ENCODE data around the gene MAD1L1.
"Not testable (repeated sequence)": the region's sequence is repeated elsewhere in the genome, so short reads cannot be mapped to it uniquely, and the experiment has no call there.

Gene MAD1L1

GRCh38 chr7:2059964-2060700 lies 172.6 kb downstream of the MAD1L1 start:
- no peak for DNase-seq

DNA sequence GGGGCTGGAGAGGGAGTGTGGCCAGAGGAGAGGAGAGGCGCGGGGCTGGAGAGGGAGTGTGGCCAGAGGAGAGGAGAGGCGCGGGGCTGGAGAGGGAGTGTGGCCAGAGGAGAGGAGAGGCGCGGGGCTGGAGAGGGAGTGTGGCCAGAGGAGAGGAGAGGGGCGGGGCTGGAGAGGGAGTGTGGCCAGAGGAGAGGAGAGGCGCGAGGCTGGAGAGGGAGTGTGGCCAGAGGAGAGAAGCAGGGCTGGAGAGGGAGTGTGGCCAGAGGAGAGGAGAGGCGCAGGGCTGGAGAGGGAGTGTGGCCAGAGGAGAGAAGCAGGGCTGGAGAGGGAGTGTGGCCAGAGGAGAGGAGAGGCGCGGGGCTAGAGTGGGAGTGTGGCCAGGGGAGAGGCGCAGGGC lies 174.5 kb downstream of the MAD1L1 start:
- not testable (repeated sequence) for DNase-seq

- no peak for DNase-seq
These were observed 176.8 kb downstream of the MAD1L1 start for GRCh38 chr7:2055956-2056355.

DNA sequence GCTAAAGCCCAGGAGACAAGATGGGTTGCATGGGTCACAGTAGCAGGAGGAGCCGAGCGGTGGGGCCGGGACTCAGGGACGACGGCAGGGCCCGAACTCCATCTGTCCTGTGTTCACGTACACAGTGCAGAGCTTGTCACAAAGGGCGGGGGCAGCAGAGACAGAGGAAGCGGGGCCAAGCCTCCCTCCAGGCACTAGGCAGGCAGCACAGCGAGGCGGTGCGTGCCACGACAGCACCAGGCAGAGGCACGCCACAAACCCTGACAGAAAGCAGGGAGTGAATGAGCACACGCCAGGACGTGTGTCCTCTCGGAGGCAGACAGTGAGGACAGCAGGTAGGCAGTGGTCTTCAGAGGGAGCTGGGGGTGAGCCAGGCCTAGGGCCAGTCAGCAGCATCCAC lies 177.8 kb downstream of the MAD1L1 start:
- no peak for DNase-seq

- no peak for DNase-seq
These were observed 179.3 kb downstream of the MAD1L1 start for GRCh38 chr7:2053395-2053794.

- DNase-seq = no peak
These were observed 180.1 kb downstream of the MAD1L1 start for GRCh38 chr7:2052657-2053048.

DNA sequence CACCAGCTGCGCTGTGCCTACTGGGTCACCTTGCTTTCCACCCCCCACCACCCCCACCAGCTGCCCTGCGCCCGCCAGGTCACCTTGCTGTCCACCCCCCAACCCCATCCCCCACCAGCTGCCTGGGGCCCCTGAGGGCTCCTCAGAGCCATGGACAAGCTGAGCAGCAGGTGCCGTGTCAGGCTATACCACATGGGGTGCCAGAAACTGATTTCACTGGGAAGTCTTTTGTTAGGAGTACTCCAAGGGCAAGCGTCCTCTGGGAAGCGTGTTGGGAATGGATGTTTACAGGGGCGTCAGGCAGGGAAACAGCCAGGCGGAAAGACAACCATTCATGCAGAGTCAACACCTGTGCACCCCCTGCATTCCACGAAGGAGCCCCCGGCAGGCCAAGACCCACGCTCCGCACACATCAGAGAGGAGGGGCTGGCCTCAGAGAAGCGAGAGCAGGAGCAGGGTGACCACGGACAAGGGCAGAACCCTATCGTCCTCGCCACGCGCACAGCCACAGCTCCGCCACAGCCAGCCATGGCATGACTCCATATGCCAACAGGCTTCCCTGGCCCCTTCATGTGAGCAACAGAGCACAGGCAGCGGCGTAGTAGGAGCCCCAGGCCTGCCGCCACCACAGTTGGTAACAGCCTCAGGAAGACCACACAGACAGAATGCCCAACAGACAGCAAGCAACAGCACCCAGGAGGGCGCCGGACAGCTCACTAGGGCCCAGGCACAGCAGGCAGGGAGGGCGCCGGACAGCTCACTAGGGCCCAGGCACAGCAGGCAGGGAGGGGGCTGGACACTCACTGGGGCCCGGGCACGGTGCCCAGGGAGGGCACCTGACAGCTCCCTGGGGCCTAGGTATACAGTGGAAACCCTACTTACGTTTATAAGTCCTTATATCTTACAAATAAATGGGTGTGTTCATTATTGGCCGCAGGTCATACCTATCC lies 180.8 kb downstream of the MAD1L1 start:
- DNase-seq = no peak

DNA sequence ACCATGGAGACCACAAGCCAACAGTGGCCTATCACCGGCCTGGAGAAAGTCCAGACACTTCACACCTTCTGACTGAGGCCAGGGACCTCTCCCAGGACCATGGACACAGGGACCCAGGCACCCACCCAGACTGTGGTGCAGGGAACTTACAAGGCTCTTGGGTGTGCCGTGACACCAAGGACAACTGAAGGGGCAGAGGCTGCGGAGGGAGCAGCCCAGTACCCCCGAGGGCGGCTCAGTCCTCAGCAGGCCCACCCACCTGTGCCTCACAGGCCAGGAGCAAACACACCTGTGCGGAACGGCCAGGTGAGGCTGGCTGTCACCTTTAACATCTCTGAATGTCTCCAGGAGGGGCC lies 182.3 kb downstream of the MAD1L1 start:
- DNase-seq = no peak

DNA sequence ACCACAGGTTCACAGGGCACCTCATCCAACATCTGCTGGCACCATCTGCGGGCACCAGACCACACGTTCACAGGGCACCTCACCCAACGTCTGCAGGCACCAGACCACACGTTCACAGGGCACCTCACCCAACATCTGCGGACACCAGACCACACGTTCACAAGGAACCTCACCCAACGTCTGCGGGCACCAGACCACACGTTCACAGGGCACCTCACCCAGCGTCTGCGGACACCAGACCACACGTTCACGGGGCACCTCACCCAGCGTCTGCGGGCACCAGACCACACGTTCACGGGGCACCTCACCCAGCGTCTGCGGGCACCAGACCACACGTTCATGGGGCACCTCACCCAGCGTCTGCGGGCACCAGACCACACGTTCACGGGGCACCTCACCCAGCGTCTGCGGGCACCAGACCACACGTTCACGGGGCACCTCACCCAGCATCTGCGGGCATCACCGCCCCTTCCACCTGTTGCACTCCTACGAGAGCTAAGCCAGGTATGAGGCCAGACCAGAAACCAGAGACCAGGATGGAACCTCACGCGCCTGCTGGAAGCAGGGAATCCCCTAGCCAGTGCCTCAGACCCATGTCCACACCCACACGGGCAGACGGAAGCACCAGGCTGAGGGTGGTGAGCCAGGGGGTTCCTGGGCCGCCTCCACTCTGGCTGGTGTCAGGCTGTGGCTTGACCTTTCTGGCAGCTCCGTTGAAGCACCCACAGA lies 182.8 kb downstream of the MAD1L1 start:
- DNase-seq = no peak

DNA sequence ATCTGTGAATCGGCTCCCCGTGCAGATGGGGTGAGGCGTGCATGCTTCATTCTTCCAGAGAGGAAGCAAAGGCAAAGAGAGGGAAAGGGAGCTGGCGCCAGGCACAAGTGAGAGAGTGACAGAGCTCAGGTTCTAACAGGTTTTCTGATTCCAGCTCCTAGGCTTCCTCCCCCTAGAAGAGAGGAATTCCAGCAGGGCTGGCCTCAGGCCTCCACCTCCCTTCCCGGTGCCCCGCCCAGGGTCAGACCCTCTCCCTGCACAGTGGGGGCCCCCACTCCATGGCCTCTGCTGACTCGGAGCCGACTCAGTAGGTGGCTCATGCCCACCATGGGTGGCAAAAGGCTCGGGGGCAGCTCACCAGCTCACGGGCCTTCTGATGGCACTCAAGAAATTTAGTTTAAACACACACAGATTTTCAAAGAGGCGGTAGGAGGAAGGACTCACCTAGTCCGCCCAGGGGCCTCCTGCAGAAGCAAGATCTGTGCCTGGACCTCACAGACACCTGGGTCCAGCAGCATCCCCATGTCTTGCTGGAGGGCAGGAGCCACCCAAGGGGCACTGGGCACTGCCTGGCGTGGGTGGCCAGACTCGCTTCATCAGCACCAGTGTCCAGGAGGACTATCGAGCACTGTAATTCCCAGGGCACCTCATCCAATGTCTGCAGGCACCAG lies 183.5 kb downstream of the MAD1L1 start:
- no peak for DNase-seq

GRCh38 chr7:2048531-2048930 lies 184.2 kb downstream of the MAD1L1 start:
- DNase-seq = no peak

DNA sequence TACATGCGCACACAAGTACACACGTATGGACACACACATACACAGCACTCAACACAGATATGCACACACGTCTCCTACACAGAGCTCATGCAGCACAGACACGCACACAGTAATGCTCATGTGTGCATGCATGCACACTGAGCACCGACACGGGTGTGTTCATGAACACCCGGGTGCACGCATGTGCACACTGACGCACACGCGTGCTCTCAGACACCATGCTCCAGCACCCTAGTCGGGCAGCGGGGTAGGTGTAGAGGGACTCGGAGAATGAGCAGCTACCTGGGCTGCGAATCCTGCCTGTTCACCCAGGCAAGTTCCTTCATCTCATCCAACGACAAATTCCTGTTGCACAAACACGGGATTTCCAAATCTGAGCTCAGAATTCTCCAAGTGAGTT lies 184.7 kb downstream of the MAD1L1 start:
- DNase-seq = no peak

DNA sequence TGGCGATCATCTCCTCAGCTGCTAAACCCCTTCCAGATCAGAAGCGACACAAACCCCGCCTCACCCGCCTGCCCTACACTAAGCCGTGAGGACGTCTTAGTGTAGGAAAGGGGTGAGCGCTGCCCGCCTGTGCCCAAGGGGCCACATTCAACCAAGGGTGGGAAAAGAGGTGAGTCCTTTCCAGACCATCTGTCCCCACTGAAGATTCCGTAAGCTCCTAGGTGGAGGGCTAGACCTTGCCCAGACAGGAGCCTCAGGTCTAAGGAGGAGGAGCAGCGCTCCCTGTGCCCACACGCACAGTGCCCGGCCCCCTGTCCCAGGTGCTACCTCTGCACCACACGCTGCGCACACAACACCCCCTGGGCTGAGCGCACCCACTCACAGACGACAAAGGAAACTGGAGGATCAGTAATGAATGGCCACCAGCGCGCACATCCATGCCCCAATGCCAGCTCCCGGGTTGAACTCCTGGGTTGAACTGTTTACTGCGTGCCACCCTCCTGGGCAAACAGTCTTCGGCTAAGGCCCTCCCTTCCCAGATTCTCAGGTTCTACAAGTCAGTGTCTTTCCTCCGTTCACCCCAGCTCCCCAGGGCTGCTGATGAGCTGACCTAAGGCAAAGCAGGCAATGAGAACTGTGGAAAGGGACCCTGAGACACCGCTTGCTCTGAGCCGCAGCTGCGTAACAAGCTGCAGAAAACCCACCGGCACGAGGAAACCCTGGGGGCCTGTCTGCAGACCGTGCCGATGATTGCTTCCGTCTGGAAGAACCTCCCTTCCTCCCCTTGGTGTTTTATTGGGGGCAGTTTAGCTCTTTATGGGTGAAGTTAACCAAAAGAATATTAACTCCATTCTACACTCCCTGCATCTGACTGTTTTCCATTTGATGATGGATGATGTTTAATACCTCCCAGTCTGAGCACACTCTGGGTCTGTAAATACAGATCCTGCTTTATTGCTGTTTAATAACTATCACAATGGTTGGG lies 185.9 kb downstream of the MAD1L1 start:
- DNase-seq = no peak

DNA sequence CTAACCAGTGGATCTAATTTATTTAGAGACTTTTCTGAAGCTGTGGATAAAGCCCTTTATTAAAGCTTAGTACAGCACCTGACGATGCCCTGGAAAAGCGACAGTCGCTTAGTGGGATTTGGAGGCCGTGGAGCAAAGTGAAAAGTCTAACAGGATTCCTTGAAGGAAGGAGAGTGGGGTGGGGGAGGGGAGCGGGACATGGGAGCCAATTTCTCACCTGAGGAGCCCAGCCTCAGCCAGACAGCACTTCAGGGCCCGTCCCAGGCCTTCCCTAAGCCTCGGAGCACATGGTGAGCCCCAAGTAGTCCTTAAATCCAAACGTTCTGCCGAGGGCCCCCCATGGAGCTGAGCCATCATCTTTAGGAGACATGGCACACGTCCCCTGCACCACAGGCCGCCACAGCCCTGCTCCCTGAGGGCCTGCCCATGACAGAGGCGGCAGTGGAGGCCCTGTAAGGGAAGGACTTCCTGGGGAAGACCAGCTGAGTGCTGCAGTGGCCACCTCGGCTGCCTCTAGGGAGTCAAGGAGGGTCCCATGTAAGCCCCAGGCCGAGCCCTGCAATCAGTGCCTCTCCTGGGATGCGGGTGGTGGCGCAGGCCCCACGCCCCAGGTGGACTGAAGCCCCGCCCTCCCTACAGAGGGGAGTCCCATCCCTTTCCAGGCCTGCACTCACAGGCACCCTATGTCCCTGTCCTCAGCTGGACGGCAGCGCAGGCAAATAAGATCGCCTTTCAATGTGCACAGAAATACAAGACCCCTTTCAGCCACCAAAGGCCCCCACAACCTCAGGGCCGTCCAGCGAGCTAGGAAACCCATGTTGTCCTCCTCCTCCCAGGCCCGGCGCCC lies 187.0 kb downstream of the MAD1L1 start:
- no peak for DNase-seq

DNA sequence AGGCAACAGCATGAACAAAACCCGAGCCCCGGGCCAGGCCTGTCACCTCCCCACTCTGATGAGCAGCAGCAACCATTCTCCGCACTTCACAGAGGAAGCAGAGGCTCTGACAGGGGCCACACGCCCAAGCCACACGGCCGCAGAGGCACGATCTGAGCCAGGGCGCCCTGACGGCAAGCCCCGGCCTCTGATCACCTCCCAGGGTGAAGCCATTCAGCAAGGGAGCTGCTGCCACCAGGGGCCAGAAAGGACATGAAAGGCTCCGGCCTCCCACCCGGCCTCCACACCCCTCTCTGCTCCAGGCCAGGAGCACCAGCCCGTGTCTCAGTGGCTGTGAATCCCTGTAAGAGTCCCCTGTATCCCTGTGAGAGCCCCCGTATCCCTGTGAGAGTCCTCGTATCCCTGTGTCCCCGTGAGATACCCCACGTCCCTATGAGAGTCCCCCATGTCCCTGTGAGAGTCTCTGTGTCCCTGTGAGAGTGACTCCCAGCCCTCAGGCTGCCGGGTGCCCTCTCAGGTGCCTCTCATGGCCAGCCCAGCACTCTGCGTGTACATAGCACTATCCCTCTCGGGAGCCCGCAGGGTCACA lies 187.8 kb downstream of the MAD1L1 start:
- no peak for DNase-seq

GRCh38 chr7:2044311-2044882 lies 188.3 kb downstream of the MAD1L1 start:
- DNase-seq = no peak

GRCh38 chr7:2043316-2044039 lies 189.3 kb downstream of the MAD1L1 start:
- no peak for DNase-seq

GRCh38 chr7:2042650-2043049 lies 190.1 kb downstream of the MAD1L1 start:
- DNase-seq = no peak
